Stomach (tissue), 9 donors: ENCODE measurements around the gene ANAPC2. TPM values are rescaled to one million over a fixed set of nuclear protein-coding genes. Genes with fewer than 3 reads are reported as not detected.

Source experiments
- DNase-seq, 2 donors: peaks; one replicate each; pipeline versions ENCODE4 v3.0.0 to v3.0.0-alpha.2; 2013 to 2019
- H3K27ac ChIP-seq, 5 donors: fragments of 200-600 bp in 4 of 5; sonication (generic) in 4 of 5; one replicate each; pipeline ENCODE4 v1.5.1; 2013 to 2019; ENCODE audit warnings: mild to moderate bottlenecking in 1 of 5, moderate library complexity in 1 of 5
- H3K27me3 ChIP-seq, 3 donors: fragments of 200-600 bp; sonication (generic); one replicate each; pipeline ENCODE4 v1.5.1; 2017 to 2019; ENCODE audit warnings: mixed run types in 1 of 3
- H3K36me3 ChIP-seq, 4 donors: fragments of 200-600 bp; sonication (generic); 1 replicate in 3 of 4; 2 replicates in 1 of 4; pipeline ENCODE4 v1.5.1; 2016 to 2019
- H3K4me1 ChIP-seq, 4 donors: fragments of 200-600 bp; sonication (generic); one replicate each; pipeline ENCODE4 v1.5.1; 2016 to 2019
- H3K4me3 ChIP-seq, 4 donors: fragments of 200-600 bp; sonication (generic) in 3 of 4; one replicate each; pipeline ENCODE4 v1.5.1; 2016 to 2019; ENCODE audit warnings: mild to moderate bottlenecking in 1 of 4
- H3K9me3 ChIP-seq, 4 donors: fragments of 200-600 bp; sonication (generic); one replicate each; pipeline ENCODE4 v1.5.1; 2016 to 2019
- EP300 ChIP-seq: sonication (generic); formaldehyde crosslinking; IDR thresholded peaks from one replicate; pipeline ENCODE4 v1.6.1; 2017; ENCODE audit warnings: antibody characterized with exemption
- POLR2A ChIP-seq, 4 donors: fragments of 450-650 bp; IDR thresholded peaks; one replicate each; pipeline ENCODE4 v1.6.1; 2016; ENCODE audit warnings: antibody characterized with exemption in 4 of 4, control low read depth in 2 of 4, mild to moderate bottlenecking in 1 of 4, moderate library complexity in 1 of 4
- POLR2AphosphoS5 ChIP-seq, 3 donors: sonication (generic); formaldehyde crosslinking; IDR thresholded peaks; one replicate each; pipeline ENCODE4 v1.6.1; 2016; ENCODE audit warnings: antibody characterized with exemption in 3 of 3
- WGBS, 5 donors: extraction: QIAGEN DNeasy Blood & Tissue Kit in 3 of 5; methylation state at CpG; one replicate each; pipeline versions ENCODE4 v1.1.5 to v1.1.7; 2013 to 2018; 5-methylcytosine and 5-hydroxymethylcytosine counted together
- intact Hi-C: fragments of 100-400 bp; cut with DNase I; formaldehyde crosslinking; loops from one replicate; pipeline ENCODE4 v1.15.1; 2023; ENCODE audit warnings: low total_unique reads
- polyA plus RNA-seq, 3 donors: library from polyadenylated mRNA; stranded (reverse); fragments of 200-250 nt; gene quantifications; one replicate each; pipeline ENCODE4 v1.2.3, GENCODE V29; 2013
- total RNA-seq, 5 donors: library from RNA; depleted of rRNA; stranded (reverse); fragments of >200 nt; gene quantifications; one replicate each; pipeline versions ENCODE4 v1.1.0 to v1.2.3, GENCODE V29; 2014 to 2016
- TF ChIP-seq, protein P1 (sequence below), 7 experiments: fragments of 450-650 bp in 4 of 7; fragments of 200-600 bp in 3 of 7; sonication (generic) in 3 of 7; IDR thresholded peaks; one replicate each; pipeline ENCODE4 v1.5.1; 2016 to 2019; ENCODE audit warnings: antibody characterized with exemption in 7 of 7, control low read depth in 2 of 7, mild to moderate bottlenecking in 1 of 7
- donor health status: healthy with polysubstance abuse.
- donor health status: Bipolar disorder and iron deficiency.
- donor health status: healthy.

The ANAPC2 gene
- total and polyA plus RNA-seq, 8 donors = 26.1 to 147 (median 41.8) TPM

DNA sequence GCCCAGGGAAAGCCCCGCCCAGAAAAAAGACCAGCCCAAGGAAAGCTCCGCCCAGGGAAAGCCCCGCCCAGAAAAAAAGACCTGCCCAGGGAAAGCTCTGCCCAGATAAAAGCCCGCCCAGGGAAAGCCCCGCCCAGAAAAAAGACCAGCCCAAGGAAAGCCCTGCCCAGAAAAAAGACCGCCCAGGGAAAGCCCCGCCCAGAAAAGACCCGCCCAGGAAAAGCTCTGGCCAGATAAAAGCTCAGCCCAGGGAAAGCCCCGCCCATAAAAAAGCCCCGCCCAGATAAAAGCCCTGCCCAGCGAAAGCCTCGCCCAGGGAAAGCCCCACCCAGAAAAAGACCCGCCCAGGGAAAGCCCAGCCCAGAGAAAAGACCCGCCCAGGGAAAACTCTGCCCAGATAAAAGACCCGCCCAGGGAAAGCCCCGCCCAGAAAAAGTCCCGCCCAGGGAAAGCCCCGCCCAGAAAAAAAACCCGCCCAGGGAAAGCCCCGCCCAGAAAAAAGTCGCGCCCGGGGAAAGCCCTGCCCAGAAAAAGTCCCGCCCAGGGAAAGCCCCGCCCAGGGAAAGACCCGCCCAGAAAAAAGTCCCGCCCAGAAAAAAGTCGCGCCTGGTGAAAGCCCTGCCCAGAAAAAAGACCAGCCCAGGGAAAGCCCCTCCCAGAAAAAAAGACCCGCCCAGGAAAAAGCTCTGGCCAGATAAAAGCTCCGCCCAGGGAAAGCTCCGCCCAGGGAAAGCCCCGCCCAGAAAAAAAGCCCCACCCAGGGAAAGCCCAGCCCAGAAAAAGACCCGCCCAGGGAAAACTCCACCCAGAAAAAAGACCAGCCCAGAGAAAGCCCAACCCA is 37.5 kb downstream of the ANAPC2 start:
- Histone ChIP-seq H3K9me3 (peaks cover 0 to 3% (median 0%) of the 10 kb centered on the region in 4 donors), H3K27ac (no peak overlapping the region), H3K27me3 (peaks cover 3 to 66% (median 32%) of the 10 kb centered on the region in 3 donors), H3K36me3 (no peaks in the 10 kb centered on the region), H3K4me3 (no peak overlapping the region), H3K4me1 (no peaks in the 10 kb centered on the region)
- 16 to 30% (median 29%) methylated on average over 34 of the region's 34 CpGs for WGBS, 5 donors
- peak; percentile 49 to 67 for DNase-seq
- TF ChIP-seq, protein P1, sequence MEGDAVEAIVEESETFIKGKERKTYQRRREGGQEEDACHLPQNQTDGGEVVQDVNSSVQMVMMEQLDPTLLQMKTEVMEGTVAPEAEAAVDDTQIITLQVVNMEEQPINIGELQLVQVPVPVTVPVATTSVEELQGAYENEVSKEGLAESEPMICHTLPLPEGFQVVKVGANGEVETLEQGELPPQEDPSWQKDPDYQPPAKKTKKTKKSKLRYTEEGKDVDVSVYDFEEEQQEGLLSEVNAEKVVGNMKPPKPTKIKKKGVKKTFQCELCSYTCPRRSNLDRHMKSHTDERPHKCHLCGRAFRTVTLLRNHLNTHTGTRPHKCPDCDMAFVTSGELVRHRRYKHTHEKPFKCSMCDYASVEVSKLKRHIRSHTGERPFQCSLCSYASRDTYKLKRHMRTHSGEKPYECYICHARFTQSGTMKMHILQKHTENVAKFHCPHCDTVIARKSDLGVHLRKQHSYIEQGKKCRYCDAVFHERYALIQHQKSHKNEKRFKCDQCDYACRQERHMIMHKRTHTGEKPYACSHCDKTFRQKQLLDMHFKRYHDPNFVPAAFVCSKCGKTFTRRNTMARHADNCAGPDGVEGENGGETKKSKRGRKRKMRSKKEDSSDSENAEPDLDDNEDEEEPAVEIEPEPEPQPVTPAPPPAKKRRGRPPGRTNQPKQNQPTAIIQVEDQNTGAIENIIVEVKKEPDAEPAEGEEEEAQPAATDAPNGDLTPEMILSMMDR (IDR thresholded peaks at IDR 0.05) = no peak
- no peak for TF ChIP-seq EP300
- TF ChIP-seq POLR2AphosphoS5 (IDR thresholded peaks at IDR 0.05) = no peak
- TF ChIP-seq POLR2A (IDR thresholded peaks at IDR 0.05) = no peak
- intact Hi-C loops = no loop called here

DNA sequence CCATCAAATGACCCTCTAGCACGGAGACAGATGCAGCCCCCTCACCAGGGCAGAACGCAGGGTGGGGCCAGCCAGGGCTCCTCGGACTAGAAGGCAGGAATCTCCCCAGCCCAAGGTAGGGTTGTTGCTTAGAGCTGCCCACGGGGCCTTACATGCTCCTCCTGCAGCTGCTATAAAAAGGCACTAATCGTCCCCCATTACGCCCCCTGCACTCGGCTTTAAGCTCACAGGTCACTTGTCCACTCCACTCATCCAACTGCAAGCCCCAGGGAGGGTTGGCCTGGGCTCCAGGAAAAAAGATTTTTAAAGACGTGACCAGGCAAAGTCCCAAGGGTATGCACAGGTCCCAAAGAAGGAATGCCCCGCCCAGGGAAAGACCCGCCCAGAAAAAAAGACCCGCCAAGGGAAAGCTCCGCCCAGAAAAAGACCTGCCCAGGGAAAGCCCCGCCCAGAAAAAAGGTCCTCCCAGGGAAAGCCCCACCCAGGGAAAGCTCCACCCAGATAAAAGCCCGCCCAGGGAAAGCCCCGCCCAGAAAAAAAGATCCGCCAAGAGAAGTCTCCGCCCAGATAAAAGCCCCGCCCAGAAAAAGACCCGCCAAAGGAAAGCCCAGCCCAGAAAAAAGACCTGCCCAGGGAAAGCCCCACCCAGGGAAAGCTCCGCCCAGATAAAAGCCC is 38.3 kb downstream of the ANAPC2 start:
- no peak overlapping the region for H3K4me3 ChIP-seq

DNA sequence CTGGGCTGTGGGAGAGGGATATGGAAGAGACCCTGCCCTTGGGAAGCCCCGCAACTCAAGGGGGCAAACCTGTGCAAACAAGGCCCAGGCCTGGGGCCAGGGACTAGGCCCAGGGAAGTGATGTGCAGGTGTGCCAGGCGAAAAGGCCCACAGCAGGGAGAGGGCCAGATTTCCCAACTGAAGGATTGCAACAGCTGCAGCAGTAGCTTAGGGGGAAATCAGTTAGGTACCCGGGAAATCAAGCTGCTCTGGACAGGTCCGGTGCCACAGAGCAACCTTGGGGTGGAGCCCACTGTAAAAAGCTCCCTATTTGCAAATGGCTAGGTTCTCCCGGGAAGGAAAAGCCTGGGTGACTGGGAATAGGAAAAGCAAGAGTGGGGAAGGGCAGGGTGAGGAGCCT is 39.0 kb downstream of the ANAPC2 start:
- intact Hi-C loops = no loop called here
- WGBS, 5 donors = 67 to 77% (median 76%) methylated on average over 4 to 5 of the region's 5 CpGs

More for the DNA sequence above, 38.3 kb downstream of the ANAPC2 start:
- intact Hi-C loops = no loop called here
- Histone ChIP-seq H3K4me1 (no peaks in the 10 kb centered on the region), H3K27ac (no peak overlapping the region), H3K9me3 (peaks cover 0 to 3% (median 0%) of the 10 kb centered on the region in 4 donors), H3K27me3 (peaks cover 3 to 65% (median 29%) of the 10 kb centered on the region in 3 donors), H3K36me3 (no peaks in the 10 kb centered on the region)
- 47 to 62% (median 61%) methylated on average over 19 to 20 of the region's 20 CpGs for WGBS, 5 donors
- peak in 1 of 2 donors; percentile 47 for DNase-seq
- TF ChIP-seq, protein P1 (IDR thresholded peaks at IDR 0.05) = no peak
- TF ChIP-seq POLR2A (IDR thresholded peaks at IDR 0.05) = no peak

DNA sequence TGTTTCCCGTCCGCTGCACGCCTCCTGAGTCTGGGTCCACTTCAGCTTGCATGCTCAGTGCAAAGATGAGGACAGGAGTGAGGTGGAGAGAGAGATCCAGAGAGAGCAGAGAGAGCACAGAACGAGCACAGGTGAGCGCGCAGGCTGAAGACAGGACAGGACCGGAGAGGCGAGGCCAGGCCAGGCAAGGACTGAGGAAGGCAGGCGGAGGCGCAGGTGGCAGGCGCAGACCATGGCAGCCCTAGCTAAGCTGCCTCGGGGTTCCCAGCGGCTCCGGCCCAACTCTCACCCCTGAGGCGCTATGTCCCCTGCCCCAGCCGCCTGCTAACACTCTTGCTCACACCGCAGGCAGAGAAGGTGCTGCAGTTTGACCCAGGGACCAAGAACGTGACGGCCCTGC is 39.7 kb downstream of the ANAPC2 start:
- 79 to 87% (median 83%) methylated on average over 14 to 19 of the region's 19 CpGs for WGBS, 5 donors
- H3K27me3 ChIP-seq = peaks cover 3 to 61% (median 28%) of the 10 kb centered on the region in 3 donors
- intact Hi-C loops = no loop called here

More for the DNA sequence above, 39.0 kb downstream of the ANAPC2 start:
- no peak for TF ChIP-seq POLR2A (IDR thresholded peaks at IDR 0.05)
- TF ChIP-seq POLR2AphosphoS5 (IDR thresholded peaks at IDR 0.05) = no peak
- TF ChIP-seq, protein P1 (IDR thresholded peaks at IDR 0.05) = no peak
- TF ChIP-seq EP300 = no peak
- no peak for DNase-seq
- no peaks in the 10 kb centered on the region for H3K4me1 ChIP-seq
- peaks cover 0 to 3% (median 0%) of the 10 kb centered on the region in 4 donors for H3K9me3 ChIP-seq
- peaks cover 3 to 60% (median 28%) of the 10 kb centered on the region in 3 donors for H3K27me3 ChIP-seq
- H3K36me3 ChIP-seq = no peaks in the 10 kb centered on the region
- no peak overlapping the region for H3K4me3 ChIP-seq
- H3K27ac ChIP-seq = no peak overlapping the region

More for the DNA sequence above, 39.7 kb downstream of the ANAPC2 start:
- no peak overlapping the region for H3K4me3 ChIP-seq
- peaks cover 0 to 3% (median 0%) of the 10 kb centered on the region in 4 donors for H3K9me3 ChIP-seq
- H3K36me3 ChIP-seq = no peaks in the 10 kb centered on the region
- TF ChIP-seq POLR2AphosphoS5 (IDR thresholded peaks at IDR 0.05) (no peak), POLR2A (IDR thresholded peaks at IDR 0.05) (no peak), EP300 (no peak)
- TF ChIP-seq, protein P1 (IDR thresholded peaks at IDR 0.05) = no peak
- no peak for DNase-seq
- no peak overlapping the region for H3K27ac ChIP-seq
- H3K4me1 ChIP-seq = no peaks in the 10 kb centered on the region
